AG10803 (cell line): ENCODE data around the gene ESF1.

Experiments
- DNase-seq: peaks from one replicate; pipeline ENCODE4 v3.0.0; 2010; ENCODE audit warnings: low read depth
- H3K4me3 ChIP-seq: 2 replicates; pipeline ENCODE4 v1.5.1; 2011; ENCODE audit warnings: mild to moderate bottlenecking, low read length, control low read depth
- TF ChIP-seq, protein P1 (sequence below): conservative IDR thresholded peaks from 2 replicates; pipeline ENCODE4 v1.5.1; 2011; ENCODE audit warnings: mild to moderate bottlenecking, low read length, control low read depth, inconsistent platforms

Gene ESF1

GRCh38 chr20:13670160-13670559 lies 114.6 kb downstream of the ESF1 start:
- TF ChIP-seq, protein P1, sequence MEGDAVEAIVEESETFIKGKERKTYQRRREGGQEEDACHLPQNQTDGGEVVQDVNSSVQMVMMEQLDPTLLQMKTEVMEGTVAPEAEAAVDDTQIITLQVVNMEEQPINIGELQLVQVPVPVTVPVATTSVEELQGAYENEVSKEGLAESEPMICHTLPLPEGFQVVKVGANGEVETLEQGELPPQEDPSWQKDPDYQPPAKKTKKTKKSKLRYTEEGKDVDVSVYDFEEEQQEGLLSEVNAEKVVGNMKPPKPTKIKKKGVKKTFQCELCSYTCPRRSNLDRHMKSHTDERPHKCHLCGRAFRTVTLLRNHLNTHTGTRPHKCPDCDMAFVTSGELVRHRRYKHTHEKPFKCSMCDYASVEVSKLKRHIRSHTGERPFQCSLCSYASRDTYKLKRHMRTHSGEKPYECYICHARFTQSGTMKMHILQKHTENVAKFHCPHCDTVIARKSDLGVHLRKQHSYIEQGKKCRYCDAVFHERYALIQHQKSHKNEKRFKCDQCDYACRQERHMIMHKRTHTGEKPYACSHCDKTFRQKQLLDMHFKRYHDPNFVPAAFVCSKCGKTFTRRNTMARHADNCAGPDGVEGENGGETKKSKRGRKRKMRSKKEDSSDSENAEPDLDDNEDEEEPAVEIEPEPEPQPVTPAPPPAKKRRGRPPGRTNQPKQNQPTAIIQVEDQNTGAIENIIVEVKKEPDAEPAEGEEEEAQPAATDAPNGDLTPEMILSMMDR: no peak
- DNase-seq: no peak
- no peak overlapping the region for H3K4me3 ChIP-seq

DNA sequence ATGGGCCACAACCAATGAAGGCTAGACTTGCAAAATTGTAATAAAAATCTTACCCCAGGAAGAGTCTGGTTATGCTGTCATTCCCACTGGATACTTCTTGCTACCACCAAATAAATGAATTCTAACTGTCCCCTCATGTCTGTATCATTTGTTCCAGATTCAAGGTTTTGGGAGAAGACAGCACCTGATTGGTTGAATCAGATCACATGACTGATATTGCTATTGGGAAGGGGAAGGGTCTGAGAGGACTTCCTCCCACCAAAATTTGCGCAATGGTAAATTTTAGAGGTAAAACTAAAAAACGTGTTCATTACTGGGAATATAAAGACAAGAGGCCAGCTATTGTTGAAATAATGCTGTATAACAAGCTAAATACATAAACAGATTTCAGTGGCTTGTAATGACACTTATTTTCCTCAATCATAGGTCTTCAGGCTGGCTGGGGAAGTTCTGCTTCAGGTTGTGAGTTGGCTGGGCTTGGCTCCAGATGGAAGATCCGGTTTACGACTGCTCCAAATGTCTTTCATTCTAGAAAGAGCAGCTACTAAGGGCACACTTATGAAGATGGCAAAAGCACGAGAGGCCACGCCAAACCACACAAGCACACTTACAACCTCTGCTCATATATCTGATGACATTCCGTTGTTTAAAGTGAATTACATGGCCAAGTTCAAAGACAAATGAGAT lies 118.9 kb downstream of the ESF1 start:
- H3K4me3 ChIP-seq: no peak overlapping the region
- TF ChIP-seq, protein P1: no peak
- DNase-seq: no peak
